MCF 10A (cell line): ENCODE data around the gene TNFSF11. TPM values are rescaled to one million over a fixed set of nuclear protein-coding genes. Genes with fewer than 3 reads are reported as not detected.
"Not testable (repeated sequence)": the region's sequence is repeated elsewhere in the genome, so short reads cannot be mapped to it uniquely, and the experiment has no call there.

Experiments used
- BruUV-seq: library from RNA; stranded (reverse); fragments of 400-500 nt; replicated peaks from 2 replicates; lab custom pipeline; 2021; lab: Mats Ljungman, UMichigan
- CTCF ChIA-PET: fragments of 300-600 bp; sonication (Branson Sonifier 250); formaldehyde crosslinking; extraction: SDS; loops from one replicate; lab custom pipeline; 2021; ENCODE audit warnings: antibody characterized with exemption, inconsistent platforms; lab: Yijun Ruan, JAX
- POLR2A ChIA-PET: fragments of 300-600, 350-650 bp; sonication (Branson Sonifier 250); formaldehyde crosslinking; extraction: SDS; loops from one replicate; lab custom pipeline; 2020; ENCODE audit warnings: antibody characterized with exemption, inconsistent platforms; lab: Yijun Ruan, JAX
- DNase-seq: peaks from one replicate; pipeline ENCODE4 v3.0.0-alpha.2; 2018; ENCODE audit not compliant: unreplicated experiment
- H3K27ac Mint-ChIP-seq: one replicate; pipeline ENCODE4 v1.8.0; 2022; ENCODE audit warnings: mild to moderate bottlenecking, low read depth, mixed read lengths; ENCODE audit not compliant: unreplicated experiment
- H3K27me3 Mint-ChIP-seq: one replicate; pipeline ENCODE4 v1.8.0; 2022; ENCODE audit warnings: mixed read lengths; ENCODE audit not compliant: insufficient read depth, unreplicated experiment
- H3K36me3 Mint-ChIP-seq: one replicate; pipeline ENCODE4 v1.8.0; 2022; ENCODE audit warnings: mild to moderate bottlenecking, moderate library complexity, mixed read lengths; ENCODE audit not compliant: insufficient read depth, unreplicated experiment
- H3K4me1 Mint-ChIP-seq: one replicate; pipeline ENCODE4 v1.8.0; 2022; ENCODE audit warnings: mixed read lengths; ENCODE audit not compliant: insufficient read depth, unreplicated experiment
- H3K4me3 Mint-ChIP-seq: one replicate; pipeline ENCODE4 v1.8.0; 2022; ENCODE audit warnings: mild to moderate bottlenecking, moderate library complexity, mixed read lengths; ENCODE audit not compliant: unreplicated experiment
- H3K9me3 Mint-ChIP-seq: one replicate; pipeline ENCODE4 v1.8.0; 2022; ENCODE audit warnings: mixed read lengths; ENCODE audit not compliant: unreplicated experiment
- CTCF ChIP-seq: fragments of 200-600 bp; IDR thresholded peaks from one replicate; pipeline ENCODE4 v1.8.0; 2022; ENCODE audit warnings: antibody characterized with exemption, mild to moderate bottlenecking; ENCODE audit not compliant: unreplicated experiment
- intact Hi-C: fragments of 100-400 bp; cut with micrococcal nuclease; formaldehyde crosslinking; loops from 2 replicates; pipeline ENCODE4 v1.14.1; 2022
- total RNA-seq: library from RNA; stranded (reverse); gene quantifications from 2 replicates; pipeline ENCODE4 v1.2.3, GENCODE V29; 2022

The TNFSF11 gene
- total RNA-seq, 1 experiment from 2014 or later: not detected

GRCh38 chr13:42551611-42552010, 22.3 kb upstream of the TNFSF11 start:
- ChIA-PET CTCF (no interaction called here), POLR2A (no interaction called here)
- Mint-ChIP-seq H3K27me3 (no peaks in the 10 kb centered on the region), H3K4me1 (peaks cover 10% of the 10 kb centered on the region), H3K27ac (no peak overlapping the region), H3K36me3 (no peaks in the 10 kb centered on the region), H3K9me3 (no peaks in the 10 kb centered on the region), H3K4me3 (no peak overlapping the region)
- DNase-seq: no peak
- intact Hi-C loops: no loop called here
- no peak for TF ChIP-seq CTCF
- no TSS peak for BruUV-seq

DNA sequence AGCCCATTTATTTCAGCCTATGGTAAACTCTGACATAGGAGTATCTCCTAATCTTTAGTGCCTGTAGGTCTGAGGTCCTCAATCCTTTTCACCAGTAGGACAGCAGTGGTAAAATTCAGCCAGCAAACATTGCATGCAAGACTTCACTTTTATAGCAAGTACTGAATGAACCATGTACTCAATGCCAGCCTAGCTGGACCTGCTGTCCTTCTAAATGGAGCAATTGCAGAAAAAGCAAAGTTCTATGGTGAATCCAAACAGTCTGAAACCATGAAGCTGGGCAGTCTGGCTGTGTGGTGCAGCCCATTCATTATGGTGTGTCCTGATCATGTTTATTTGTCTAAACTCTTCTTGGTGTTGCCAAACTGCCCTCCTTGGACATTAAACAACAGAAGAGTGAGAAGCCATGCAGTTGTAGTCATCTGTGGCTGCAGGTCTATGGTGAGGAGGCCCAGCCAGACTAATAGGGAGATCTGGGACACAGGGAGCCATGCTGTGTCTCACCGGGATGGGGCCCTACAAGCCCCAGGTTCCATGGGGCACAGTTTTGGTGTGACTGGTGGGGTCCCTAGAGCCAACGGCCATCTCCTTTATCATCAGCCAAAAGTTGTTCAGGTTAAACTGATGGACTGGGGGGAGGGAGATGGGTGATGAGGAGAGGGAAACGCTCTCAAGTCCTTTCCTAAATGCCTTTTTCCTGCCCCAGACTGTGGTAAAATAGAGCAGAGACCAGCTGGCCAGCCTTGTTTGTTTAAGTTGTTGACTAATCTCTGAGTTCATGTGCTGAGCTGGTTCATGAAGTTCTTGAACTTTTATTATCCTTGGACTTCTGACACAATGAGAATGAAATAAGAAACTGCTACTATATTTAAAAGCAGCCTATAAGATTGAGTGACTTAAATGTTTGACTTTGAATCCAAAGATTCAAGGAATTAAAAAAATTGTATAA, 20.6 kb upstream of the TNFSF11 start:
- no peak overlapping the region for H3K27ac Mint-ChIP-seq
- ChIA-PET CTCF (no interaction called here), POLR2A (no interaction called here)
- intact Hi-C loops: no loop called here
- no peaks in the 10 kb centered on the region for H3K27me3 Mint-ChIP-seq
- DNase-seq: peak; percentile 55
- peaks cover 10% of the 10 kb centered on the region for H3K4me1 Mint-ChIP-seq
- TF ChIP-seq CTCF: no peak
- BruUV-seq: no TSS peak
- H3K36me3 Mint-ChIP-seq: no peaks in the 10 kb centered on the region
- no peaks in the 10 kb centered on the region for H3K9me3 Mint-ChIP-seq
- no peak overlapping the region for H3K4me3 Mint-ChIP-seq

DNA sequence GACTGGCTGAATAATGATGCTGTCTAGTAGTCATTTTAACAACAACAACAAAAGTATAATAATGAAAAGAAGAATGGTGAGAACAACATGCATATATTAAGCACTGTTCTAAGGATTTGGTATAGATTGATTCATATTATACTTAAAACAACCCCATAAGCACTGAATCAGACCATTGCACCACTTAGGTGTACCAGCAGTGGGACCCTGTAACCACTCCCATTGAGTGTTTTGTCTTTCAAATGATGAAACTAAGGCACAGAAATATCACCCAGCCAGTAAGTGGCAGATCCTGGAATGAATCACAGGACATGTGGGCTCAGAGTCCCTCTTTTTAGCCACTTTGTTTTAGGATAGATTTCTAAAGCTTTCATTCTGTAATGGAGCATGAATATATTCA, 14.9 kb upstream of the TNFSF11 start:
- intact Hi-C loops: no loop called here
- Mint-ChIP-seq H3K9me3 (no peaks in the 10 kb centered on the region), H3K27ac (no peak overlapping the region), H3K27me3 (no peaks in the 10 kb centered on the region), H3K4me3 (no peak overlapping the region), H3K36me3 (peaks cover 4% of the 10 kb centered on the region), H3K4me1 (no peaks in the 10 kb centered on the region)
- POLR2A ChIA-PET: no interaction called here
- CTCF ChIA-PET: interaction anchor here (0.6 kb wide), 1 partner anchor 1031 kb away, joined by 4 read pairs; no protein-coding TSS in a partner anchor
- BruUV-seq: no TSS peak
- no peak for TF ChIP-seq CTCF
- no peak for DNase-seq

DNA sequence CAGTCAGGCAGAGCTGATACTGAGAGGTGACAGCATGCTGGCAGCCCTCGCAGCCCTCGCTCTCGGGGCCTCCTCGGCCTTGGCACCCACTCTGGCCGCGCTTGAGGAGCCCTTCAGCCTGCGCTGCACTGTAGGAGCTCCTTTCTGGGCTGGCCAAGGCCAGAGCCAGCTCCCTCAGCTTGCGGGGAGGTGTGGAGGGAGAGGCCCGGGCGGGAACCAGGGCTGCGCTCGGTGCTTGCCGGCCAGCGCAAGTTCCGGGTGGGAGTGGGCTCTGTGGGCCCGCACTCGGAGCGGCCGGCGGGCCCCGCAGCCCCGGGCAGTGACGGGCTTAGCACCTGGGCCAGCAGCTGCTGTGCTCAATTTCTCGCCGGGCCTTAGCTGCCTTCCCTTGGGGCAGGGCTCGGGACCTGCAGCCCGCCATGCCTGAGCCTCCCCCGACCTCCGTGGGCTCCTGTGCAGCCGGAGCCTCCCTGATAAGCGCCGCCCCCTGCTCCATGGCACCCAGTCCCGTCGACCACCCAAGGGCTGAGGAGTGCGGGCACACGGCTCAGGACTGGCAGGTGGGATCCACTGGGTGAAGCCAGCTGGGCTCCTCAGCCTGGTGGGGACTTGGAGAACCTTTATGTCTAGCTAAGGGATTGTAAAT, 14.3 kb upstream of the TNFSF11 start:
- H3K36me3 Mint-ChIP-seq, H3K9me3 Mint-ChIP-seq, intact Hi-C loops, H3K27me3 Mint-ChIP-seq, POLR2A ChIA-PET, H3K27ac Mint-ChIP-seq, BruUV-seq, H3K4me1 Mint-ChIP-seq, H3K4me3 Mint-ChIP-seq, DNase-seq: not testable (repeated sequence)
- CTCF ChIA-PET: interaction anchor here (0.6 to 0.9 kb wide), 2 partner anchors 36 to 1030 kb away, joined by 4 read pairs; no protein-coding TSS in a partner anchor

GRCh38 chr13:42560320-42560719, 13.6 kb upstream of the TNFSF11 start:
- BruUV-seq, H3K4me1 Mint-ChIP-seq, H3K27ac Mint-ChIP-seq, POLR2A ChIA-PET, H3K9me3 Mint-ChIP-seq, H3K4me3 Mint-ChIP-seq, DNase-seq, H3K27me3 Mint-ChIP-seq, H3K36me3 Mint-ChIP-seq, intact Hi-C loops: not testable (repeated sequence)
- CTCF ChIA-PET: interaction anchor here (0.9 kb wide), 1 partner anchor 35 kb away, joined by 4 read pairs; no protein-coding TSS in a partner anchor
